Activated T-helper 2 cell treated with anti-CD3 and anti-CD28 coated beads, Interferon-gamma antibody, Interleukin-2, Interleukin-4, amounts not matched to agents 10 μg/mL and 5 μg/mL and 100 μg/mL, durations not matched to agents 14 hours and 24 hours and 36 hours (primary cell): ENCODE data around the gene TNPO1. TPM values are rescaled to one million over a fixed set of nuclear protein-coding genes. Genes with fewer than 3 reads are reported as not detected.

Experiments
- DNase-seq: peaks from one replicate; pipeline ENCODE4 v3.0.0; 2021; ENCODE audit warnings: low spot score
- H3K27ac Mint-ChIP-seq: one replicate; pipeline ENCODE4 v1.8.0; 2021; ENCODE audit warnings: mixed read lengths
- H3K27me3 Mint-ChIP-seq: one replicate; pipeline ENCODE4 v1.8.0; 2021; ENCODE audit warnings: low read depth, mixed read lengths
- H3K36me3 Mint-ChIP-seq: one replicate; pipeline ENCODE4 v1.8.0; 2021; ENCODE audit warnings: low read depth, mixed read lengths
- H3K4me1 Mint-ChIP-seq: one replicate; pipeline ENCODE4 v1.8.0; 2021; ENCODE audit warnings: low read depth, mixed read lengths
- H3K4me3 Mint-ChIP-seq: one replicate; pipeline ENCODE4 v1.8.0; 2021; ENCODE audit warnings: low read depth, mild to moderate bottlenecking, moderate library complexity, mixed read lengths
- H3K9me3 Mint-ChIP-seq: one replicate; pipeline ENCODE4 v1.8.0; 2021; ENCODE audit warnings: mixed read lengths
- intact Hi-C: fragments of 100-400 bp; cut with micrococcal nuclease; formaldehyde crosslinking; loops from one replicate; pipeline ENCODE4 v1.15.1; 2023
- total RNA-seq: library from RNA; stranded (reverse); gene quantifications from 2 replicates; pipeline ENCODE4 v1.2.3, GENCODE V29; 2022

The TNPO1 gene
- total RNA-seq, 1 donor from 2014 or later: 112 TPM

DNA sequence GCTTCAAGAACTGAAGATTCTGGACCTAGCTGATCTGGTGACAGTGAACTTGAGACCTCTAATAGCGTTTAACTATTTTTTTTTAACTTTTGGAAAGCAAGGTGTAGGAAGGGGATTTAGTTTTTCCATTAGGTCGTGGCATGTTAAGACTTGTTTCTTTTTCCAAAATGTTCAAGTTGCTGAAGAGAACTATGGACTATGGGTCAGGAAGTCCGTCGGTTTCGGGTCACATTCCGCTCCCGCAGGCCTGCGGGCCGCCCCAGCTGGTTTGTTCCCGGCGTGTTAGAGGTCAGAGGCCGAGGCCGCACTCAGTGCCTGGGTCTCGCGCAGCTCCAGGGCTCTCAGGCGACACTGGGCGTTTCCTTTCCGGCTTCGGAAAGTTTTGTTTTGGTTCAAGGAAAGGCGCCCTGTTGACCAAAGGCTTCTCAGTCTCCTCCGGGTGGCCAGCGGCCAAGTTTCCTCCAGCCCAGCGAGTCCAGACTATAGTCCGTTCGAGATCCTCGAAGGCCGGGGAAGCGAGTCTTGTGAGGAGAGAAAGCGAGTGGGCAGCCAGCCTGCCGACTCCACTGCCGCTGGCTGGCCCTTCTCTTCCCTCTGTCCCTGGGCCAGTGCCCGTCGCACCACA lies 138.8 kb downstream of the TNPO1 start:
- intact Hi-C loops: loop anchor here (5.0 kb wide), 3 partner anchors 138 to 247 kb away; partner anchors contain the start of gene TNPO1
- no peak for DNase-seq
- Mint-ChIP-seq H3K4me1 (peaks cover 15% of the 10 kb centered on the region), H3K36me3 (no peaks in the 10 kb centered on the region), H3K27ac (peak overlapping the region; percentile 45), H3K9me3 (no peaks in the 10 kb centered on the region), H3K27me3 (peaks cover 56% of the 10 kb centered on the region), H3K4me3 (peak overlapping the region; percentile 86)

- H3K4me3 Mint-ChIP-seq: peak within 1 kb of the TSS; percentile 86
- no peaks in the 10 kb centered on the region for H3K9me3 Mint-ChIP-seq
- H3K27me3 Mint-ChIP-seq: peaks cover 56% of the 10 kb centered on the region
Measured at GRCh38 chr5:72955768-72956323, 139.4 kb downstream of the TNPO1 start, which contains the start of gene FCHO2. FCHO2 (plus strand) TSS chr5:72956041; CDS start chr5:72956097, 56 bp downstream.

GRCh38 chr5:72956324-72957140 lies 140.1 kb downstream of the TNPO1 start:
- H3K4me1 Mint-ChIP-seq: peaks cover 15% of the 10 kb centered on the region
- intact Hi-C loops: loop anchor here (5.0 kb wide), 3 partner anchors 139 to 246 kb away; partner anchors contain the start of gene TNPO1
- H3K9me3 Mint-ChIP-seq: no peaks in the 10 kb centered on the region
- no peak overlapping the region for H3K27ac Mint-ChIP-seq
- no peaks in the 10 kb centered on the region for H3K36me3 Mint-ChIP-seq
- peak; percentile 10 for DNase-seq
- H3K27me3 Mint-ChIP-seq: peaks cover 53% of the 10 kb centered on the region
- H3K4me3 Mint-ChIP-seq: peak overlapping the region; percentile 78

More at GRCh38 chr5:72955768-72956323, 139.4 kb downstream of the TNPO1 start, which contains the start of gene FCHO2:
- peak; percentile 90 for DNase-seq
- Mint-ChIP-seq H3K36me3 (no peaks in the 10 kb centered on the region), H3K27ac (peak within 1 kb of the TSS; percentile 45), H3K4me1 (peaks cover 15% of the 10 kb centered on the region)
- intact Hi-C loops: loop anchor here (5.0 kb wide), 3 partner anchors 139 to 246 kb away; partner anchors contain the start of gene TNPO1

DNA sequence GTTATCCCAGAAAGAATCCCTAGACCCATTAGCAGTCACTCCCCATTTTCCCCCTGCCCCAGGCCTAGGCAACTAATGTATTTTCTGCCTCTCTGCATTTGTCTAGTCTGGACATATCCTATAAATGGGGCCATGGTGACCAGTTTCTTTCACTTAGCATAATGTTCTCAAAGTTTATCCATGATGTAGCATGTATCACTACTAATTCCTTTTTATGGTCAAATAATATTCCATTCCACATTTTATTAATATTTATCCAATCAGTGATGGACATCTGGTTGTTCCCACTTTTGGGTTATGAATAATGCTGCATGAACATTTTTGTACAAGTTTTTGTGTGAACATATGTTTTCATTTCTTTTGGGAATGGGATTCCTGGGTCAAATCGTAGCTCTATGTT lies 140.9 kb downstream of the TNPO1 start:
- Mint-ChIP-seq H3K4me3 (peak overlapping the region; percentile 78), H3K9me3 (no peaks in the 10 kb centered on the region), H3K36me3 (no peaks in the 10 kb centered on the region), H3K27ac (no peak overlapping the region), H3K4me1 (peaks cover 15% of the 10 kb centered on the region), H3K27me3 (peaks cover 54% of the 10 kb centered on the region)
- DNase-seq: no peak
- intact Hi-C loops: loop anchor here (5.0 kb wide), 3 partner anchors 140 to 245 kb away; partner anchors contain the start of gene TNPO1

DNA sequence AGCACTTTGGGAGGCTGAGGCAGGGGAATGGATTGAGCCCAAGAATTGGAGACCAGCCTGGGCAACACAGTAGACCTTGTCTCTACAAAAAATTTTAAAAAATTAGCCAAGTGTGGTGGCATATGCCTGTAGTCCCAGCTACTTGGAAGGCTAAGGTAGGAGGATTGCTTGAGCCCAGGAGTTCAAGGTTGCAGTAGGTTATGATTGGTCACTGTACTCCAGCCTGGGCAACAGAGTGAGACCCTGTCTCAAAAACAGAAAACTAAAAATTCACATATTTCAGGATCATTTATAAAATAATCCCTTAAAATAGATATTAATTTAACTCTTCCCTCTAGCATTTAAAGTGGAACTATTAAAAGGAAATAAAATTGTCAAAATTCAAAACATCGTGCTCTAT lies 142.8 kb downstream of the TNPO1 start:
- intact Hi-C loops: loop anchor here (5.0 kb wide), 3 partner anchors 142 to 243 kb away; partner anchors contain the start of gene TNPO1
- Mint-ChIP-seq H3K4me1 (peaks cover 15% of the 10 kb centered on the region), H3K27me3 (peaks cover 50% of the 10 kb centered on the region)

More for the DNA sequence above, 142.8 kb downstream of the TNPO1 start:
- Mint-ChIP-seq H3K36me3 (no peaks in the 10 kb centered on the region), H3K27ac (no peak overlapping the region), H3K4me3 (no peak overlapping the region), H3K9me3 (no peaks in the 10 kb centered on the region)
- no peak for DNase-seq

Other genes with a start within 250 kb of the TNPO1 start
- gene FCHO2, start 139.4 kb downstream of the TNPO1 start, total RNA-seq: 1.3 and 1.6 TPM in 2 replicates